HL-60 (cell line): Measurements from ENCODE around the gene INPP4B.

ENCODE experiments used
- CTCF ChIP-seq: IDR thresholded peaks from one replicate; pipeline ENCODE4 v1.5.1; 2011; ENCODE audit warnings: low read length, control low read depth, inconsistent platforms; ENCODE audit not compliant: insufficient read depth
- GABPA ChIP-seq: IDR thresholded peaks from 2 replicates; pipeline ENCODE4 v1.6.1; 2012; ENCODE audit warnings: low read depth
- POLR2AphosphoS5 ChIP-seq: IDR thresholded peaks from 2 replicates; pipeline ENCODE4 v1.6.1; 2012; ENCODE audit warnings: low read depth
- REST ChIP-seq: IDR thresholded peaks from 2 replicates; pipeline ENCODE4 v1.6.1; 2012; ENCODE audit warnings: low read depth; ENCODE audit not compliant: insufficient replicate concordance
- SPI1 ChIP-seq: IDR thresholded peaks from 2 replicates; pipeline ENCODE4 v1.6.1; 2012; ENCODE audit warnings: low read depth, mild to moderate bottlenecking, borderline replicate concordance

- no peak for TF ChIP-seq CTCF
- TF ChIP-seq POLR2AphosphoS5, result no peak
- no peak for TF ChIP-seq REST
- no peak for TF ChIP-seq GABPA
- no peak for TF ChIP-seq SPI1
Observed at GRCh38 chr4:142318280-142318679, 527.8 kb downstream of the INPP4B start.
